ENCODE results near the gene DAGLA.

DAGLA gene

GRCh38 chr11:61783717-61784505, 103.7 kb downstream of the DAGLA start:
- DNase-seq, result no peak

GRCh38 chr11:61784506-61784805, 104.3 kb downstream of the DAGLA start:
- DNase-seq, result no peak

DNA sequence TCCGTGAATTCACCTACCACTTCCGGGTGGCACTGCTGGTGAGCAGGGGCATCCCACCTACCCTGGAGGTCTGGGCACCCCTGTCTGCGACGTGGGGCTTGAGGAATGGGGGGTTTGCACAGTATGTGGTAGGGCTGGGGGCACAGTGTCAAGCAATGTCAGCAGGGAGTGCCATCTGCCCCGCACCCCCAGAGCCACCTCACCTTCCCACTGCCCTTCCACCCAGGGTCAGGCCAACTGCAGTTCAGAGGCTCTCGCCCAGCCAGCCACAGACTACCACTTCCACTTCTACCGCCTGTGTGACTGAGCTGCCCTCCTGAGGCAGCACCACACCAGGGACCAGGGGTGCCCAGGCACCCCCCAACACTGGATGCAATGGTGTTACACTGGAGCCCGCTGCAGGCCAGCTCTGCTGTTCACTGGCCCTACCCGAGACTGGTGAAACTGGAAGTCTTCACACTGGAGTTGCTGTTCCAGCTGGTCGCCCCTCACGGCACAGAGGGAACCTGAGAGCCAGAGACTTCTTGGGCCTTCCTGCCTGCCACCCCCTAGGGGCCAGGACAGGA, 105.7 kb downstream of the DAGLA start:
- no peak for DNase-seq

DNA sequence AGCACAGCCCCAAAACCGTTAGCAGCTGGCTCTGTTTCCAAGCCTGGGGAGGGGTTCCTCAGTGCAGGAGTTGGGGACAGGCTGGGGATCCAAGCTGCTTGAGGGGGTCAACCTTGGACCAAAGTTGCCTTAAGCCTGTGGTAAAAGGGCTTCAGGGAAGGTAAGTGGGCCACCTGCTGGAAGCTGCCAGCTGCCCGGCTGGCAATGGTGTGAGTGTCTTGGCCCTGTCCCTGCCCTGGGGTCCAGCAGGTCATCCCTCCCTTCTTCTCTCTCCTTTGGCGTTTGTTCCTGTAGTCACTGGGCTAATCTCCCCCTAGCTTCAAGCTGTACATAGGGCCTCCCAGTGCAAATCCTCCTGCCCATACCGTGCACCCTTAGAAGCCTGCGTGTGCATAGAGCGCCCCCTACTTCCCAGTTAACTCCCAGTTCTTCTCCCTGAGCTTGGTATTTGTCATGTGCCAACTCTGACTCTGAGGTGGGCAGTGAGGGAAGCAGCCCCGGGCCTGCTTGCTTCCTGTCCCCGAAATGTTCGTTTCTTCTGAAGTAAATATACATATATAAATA, 107.8 kb downstream of the DAGLA start:
- DNase-seq, result peak in 1 of 2 donors; percentile 29

GRCh38 chr11:61791737-61792309, 111.6 kb downstream of the DAGLA start:
- peak; percentile 53 to 58 for DNase-seq

- DNase-seq, result peak; percentile 88 to 89
Measured at GRCh38 chr11:61792310-61793082, 112.3 kb downstream of the DAGLA start, which contains the start of the genes FEN1 and TMEM258. TSS of gene FEN1 (plus strand) at chr11:61792911. CDS start at chr11:61795362, 2,451 bp downstream. TSS of gene TMEM258 (minus strand) at chr11:61792599. CDS start at chr11:61792558, 41 bp downstream.

GRCh38 chr11:61793083-61793828, 113.1 kb downstream of the DAGLA start:
- no peak for DNase-seq

- no peak for DNase-seq
Measured at GRCh38 chr11:61793829-61794204, 113.6 kb downstream of the DAGLA start.

GRCh38 chr11:61794579-61794978, 114.4 kb downstream of the DAGLA start:
- no peak for DNase-seq

DNA sequence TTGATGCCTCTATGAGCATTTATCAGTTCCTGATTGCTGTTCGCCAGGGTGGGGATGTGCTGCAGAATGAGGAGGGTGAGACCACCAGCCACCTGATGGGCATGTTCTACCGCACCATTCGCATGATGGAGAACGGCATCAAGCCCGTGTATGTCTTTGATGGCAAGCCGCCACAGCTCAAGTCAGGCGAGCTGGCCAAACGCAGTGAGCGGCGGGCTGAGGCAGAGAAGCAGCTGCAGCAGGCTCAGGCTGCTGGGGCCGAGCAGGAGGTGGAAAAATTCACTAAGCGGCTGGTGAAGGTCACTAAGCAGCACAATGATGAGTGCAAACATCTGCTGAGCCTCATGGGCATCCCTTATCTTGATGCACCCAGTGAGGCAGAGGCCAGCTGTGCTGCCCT, 115.3 kb downstream of the DAGLA start:
- no peak for DNase-seq

DNA sequence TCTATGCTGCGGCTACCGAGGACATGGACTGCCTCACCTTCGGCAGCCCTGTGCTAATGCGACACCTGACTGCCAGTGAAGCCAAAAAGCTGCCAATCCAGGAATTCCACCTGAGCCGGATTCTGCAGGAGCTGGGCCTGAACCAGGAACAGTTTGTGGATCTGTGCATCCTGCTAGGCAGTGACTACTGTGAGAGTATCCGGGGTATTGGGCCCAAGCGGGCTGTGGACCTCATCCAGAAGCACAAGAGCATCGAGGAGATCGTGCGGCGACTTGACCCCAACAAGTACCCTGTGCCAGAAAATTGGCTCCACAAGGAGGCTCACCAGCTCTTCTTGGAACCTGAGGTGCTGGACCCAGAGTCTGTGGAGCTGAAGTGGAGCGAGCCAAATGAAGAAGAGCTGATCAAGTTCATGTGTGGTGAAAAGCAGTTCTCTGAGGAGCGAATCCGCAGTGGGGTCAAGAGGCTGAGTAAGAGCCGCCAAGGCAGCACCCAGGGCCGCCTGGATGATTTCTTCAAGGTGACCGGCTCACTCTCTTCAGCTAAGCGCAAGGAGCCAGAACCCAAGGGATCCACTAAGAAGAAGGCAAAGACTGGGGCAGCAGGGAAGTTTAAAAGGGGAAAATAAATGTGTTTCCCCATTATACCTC, 115.8 kb downstream of the DAGLA start:
- DNase-seq, result no peak
